GM15510 (cell line): ENCODE results near the gene GP1BB.

Experiments used
- POLR2A ChIP-seq: IDR thresholded peaks from 3 replicates; pipeline ENCODE4 v1.6.1; 2011; ENCODE audit warnings: borderline replicate concordance; ENCODE audit not compliant: insufficient read length; ENCODE audit errors: extremely low read depth

Gene GP1BB

GRCh38 chr22:19707347-19708290 lies 15.7 kb upstream of the GP1BB start:
- TF ChIP-seq POLR2A: no peak

- TF ChIP-seq POLR2A: no peak
These were observed 14.9 kb upstream of the GP1BB start for GRCh38 chr22:19708321-19709011.

DNA sequence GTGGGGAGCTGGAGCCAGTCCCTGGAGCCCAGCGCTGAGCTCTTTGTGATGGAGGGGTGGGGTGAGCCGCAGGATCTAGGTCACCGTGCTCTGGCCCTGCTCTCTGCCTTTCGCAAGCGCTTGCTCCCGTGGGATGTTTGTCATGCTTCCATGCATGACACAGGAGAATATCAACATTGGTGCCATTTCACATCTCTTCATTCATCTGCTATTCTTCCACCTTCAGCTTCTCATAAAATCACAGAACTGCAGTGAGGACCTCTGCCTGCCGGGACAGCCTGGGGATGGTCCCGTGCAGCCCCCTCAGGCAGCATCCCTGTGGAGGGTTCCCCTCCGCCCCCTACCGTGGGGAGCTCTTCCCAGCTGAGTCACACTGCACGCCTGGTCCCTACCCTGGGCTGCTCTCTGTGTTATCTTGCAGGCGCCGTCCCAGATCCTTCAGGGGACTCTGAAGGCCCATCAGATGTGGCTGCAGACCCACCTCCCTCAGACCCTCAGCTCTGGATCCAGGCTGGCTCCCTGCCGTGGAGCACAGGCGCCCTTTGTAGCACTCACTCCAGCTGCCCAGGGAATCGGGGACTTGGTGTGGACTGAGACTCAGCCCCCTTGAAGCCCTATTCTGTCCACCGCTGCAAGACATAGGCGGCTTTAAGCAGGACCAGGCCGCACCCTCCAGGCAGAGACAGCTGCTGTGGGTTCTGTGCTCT lies 14.1 kb upstream of the GP1BB start:
- TF ChIP-seq POLR2A: no peak

- TF ChIP-seq POLR2A: no peak
These were observed 13.1 kb upstream of the GP1BB start for GRCh38 chr22:19710020-19710768.

GRCh38 chr22:19710769-19711106 lies 12.6 kb upstream of the GP1BB start:
- TF ChIP-seq POLR2A: no peak

GRCh38 chr22:19713245-19713644 lies 10.1 kb upstream of the GP1BB start:
- no peak for TF ChIP-seq POLR2A

DNA sequence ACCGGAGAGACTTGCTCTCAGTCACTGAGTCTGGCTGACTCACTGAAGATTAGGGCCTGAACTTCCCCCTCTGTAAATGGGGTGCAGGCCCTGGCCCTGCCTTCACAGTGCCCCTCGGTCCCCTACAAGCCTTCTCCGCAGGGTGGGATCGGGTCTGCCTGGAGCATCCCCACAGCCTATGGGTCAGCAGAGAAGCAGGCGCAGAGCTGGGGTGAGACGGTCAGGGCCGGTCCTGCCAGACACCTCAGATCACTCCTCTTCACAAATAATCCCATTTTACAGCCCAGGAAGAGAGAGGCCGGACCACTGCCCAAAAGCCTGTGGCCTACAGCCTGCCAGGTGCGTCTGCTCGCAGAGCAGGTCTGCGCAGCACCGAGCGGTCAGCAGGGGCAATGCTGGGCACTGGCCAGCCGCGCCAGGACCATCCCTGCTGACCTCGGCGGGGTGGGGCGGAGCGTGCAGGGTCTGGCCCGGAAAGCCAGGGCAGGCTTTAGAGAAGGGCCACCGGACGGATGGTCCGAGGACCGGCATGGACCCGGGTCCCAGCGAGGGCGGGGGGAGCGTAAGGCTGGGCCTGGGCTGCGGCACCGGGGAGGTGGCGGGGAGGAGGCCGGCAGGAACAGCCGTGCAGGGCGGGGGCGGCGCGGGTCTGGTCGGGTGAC lies 9.6 kb upstream of the GP1BB start:
- TF ChIP-seq POLR2A: no peak

DNA sequence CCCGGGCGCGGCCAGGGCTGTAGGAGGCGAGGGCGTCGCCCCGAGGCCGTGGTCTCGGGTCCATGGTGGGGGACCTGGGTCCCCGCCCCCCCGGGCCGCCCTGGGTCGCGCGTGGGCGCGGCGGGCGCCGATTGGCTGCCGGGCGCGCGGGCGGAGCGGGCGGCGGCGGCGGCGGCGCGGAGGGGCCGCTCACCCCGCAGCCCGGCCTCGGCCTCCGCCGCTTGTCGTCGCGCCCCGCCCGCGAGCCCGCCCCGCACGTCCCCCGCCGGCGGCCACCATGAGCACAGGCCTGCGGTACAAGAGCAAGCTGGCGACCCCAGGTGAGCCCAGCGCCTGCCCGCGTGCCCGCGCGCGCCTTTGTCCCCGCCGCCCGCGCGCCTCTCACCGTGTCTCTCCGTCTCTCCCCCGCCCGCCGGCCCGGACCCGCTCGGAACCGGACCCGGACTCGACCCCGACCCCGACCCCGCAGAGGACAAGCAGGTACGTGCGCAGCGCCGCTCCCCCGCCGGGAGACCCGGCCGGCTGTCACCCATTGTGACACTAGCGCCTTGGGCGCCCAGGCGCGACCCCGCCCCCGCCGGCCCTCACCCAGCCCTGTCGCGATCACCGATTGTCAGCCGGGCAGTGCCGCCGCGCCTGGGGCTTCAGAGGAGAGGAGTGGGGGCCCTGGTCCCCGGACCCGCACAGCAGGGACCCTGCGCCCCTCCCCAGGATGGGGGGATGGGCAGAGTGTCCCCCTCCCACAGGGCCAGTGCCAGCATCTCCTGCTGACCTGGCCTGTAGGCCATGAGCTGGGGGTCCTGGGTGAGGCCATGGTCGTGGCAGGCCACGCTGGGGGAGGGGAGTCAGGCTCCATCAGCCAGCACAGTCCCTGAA lies 8.8 kb upstream of the GP1BB start, which contains the start of gene SEPTIN5:
Gene SEPTIN5, plus strand, starts transcription at position 192 of the 876 bp plus-strand sequence. Its CDS starts 86 bp downstream, at position 278.
- no peak for TF ChIP-seq POLR2A

GRCh38 chr22:19715188-19715930 lies 8.0 kb upstream of the GP1BB start:
- no peak for TF ChIP-seq POLR2A

DNA sequence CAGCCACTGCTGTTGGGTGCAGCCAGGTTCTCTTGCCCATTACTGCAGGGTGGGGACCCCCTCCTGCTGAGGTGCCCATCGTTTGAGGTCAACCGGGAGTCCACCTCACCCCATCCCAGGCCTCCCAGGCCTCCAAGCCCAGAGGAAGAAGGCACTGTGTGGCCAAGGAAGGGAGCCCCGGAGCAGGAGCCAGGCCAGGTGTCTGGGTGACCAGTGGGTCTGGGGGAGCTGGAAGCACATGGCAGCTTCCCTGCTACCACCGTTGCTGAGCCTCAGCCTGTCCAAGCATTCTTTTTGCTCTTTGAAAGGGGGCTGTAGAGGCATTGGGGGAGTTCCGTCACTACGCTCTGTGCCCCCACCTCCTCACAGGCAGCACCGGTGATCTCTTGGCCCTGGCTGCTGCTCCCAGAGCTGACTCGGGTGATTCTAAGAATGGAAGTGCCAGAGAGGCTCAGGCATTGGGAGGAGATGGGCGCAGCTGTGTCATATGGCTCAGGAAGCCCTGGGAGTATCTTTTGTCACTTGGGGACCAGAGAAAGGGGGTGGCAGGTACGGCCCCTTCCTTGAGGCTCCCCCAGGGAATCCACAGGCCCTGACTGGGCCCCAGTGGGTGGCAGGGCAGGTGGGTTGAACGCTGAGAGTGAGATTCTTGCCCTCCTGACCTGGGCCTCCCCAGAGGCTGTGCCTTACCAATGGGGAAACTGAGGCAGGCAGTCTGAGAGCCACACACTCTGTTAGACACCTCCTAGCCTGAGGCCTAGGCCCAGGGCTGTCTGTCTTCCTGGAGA lies 7.1 kb upstream of the GP1BB start:
- no peak for TF ChIP-seq POLR2A

GRCh38 chr22:19716829-19717105 lies 6.6 kb upstream of the GP1BB start:
- no peak for TF ChIP-seq POLR2A

DNA sequence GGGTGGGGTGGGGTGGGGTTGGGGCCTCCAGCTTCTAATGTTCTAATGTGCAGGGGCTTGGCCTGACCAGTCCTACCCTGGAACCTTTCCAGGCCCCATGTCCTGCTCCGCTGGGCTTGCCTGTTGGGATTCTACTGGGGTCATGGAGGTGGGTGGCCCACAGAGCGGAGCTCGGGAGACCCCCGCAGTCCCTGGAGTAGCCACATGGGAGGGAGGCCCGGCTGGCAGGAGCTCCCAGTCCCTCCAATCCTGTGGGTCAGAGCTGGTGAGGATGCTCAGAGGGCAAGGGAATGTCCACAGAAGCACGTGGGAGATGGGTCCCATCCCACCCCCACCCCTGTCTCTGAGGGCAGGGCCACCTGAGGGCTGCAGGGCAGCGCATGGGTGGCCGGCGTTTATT lies 6.2 kb upstream of the GP1BB start:
- no peak for TF ChIP-seq POLR2A
